A549 (cell line): ENCODE results near the gene CHRM5. TPM values are rescaled to one million over a fixed set of nuclear protein-coding genes. Genes with fewer than 3 reads are reported as not detected.

Experiments
- ATAC-seq, 2 experiments: fragments of 200-7000 bp in 1 of 2; fragments of >200 bp in 1 of 2; cut with Nextera tagmentation in 1 of 2; cut with Tn5 transposase in 1 of 2; 3 replicates each; pipeline versions ENCODE4 v1.8.0 to v1.9.1; 2018 to 2020; ENCODE audit warnings: mild to moderate bottlenecking in 1 of 2, moderate library complexity in 1 of 2
- CTCF ChIA-PET: fragments of 300-600 bp; sonication (Branson Sonifier 250); formaldehyde crosslinking; extraction: SDS; loops from one replicate; lab custom pipeline; 2021; ENCODE audit warnings: antibody characterized with exemption, inconsistent platforms; lab: Yijun Ruan, JAX
- POLR2A ChIA-PET: fragments of 350-600 bp; formaldehyde crosslinking; extraction: SDS; loops from one replicate; lab custom pipeline; 2021; ENCODE audit warnings: antibody characterized with exemption, inconsistent platforms; lab: Yijun Ruan, JAX
- DNase-seq, 2 experiments: peaks; one replicate each; pipeline versions ENCODE4 v3.0.0 to v3.0.0-alpha.2; 2011 to 2016; ENCODE audit warnings: low read depth in 1 of 2, low spot score in 1 of 2
- FAIRE-seq: peaks from 2 replicates; lab custom pipeline; 2011; peaks lifted over from hg19 to GRCh38; lab: Jason Lieb, UNC
- H3K27ac ChIP-seq, 2 experiments: fragments of >200 bp; sonication (Bioruptor Twin); formaldehyde crosslinking; 3 replicates each; pipeline ENCODE4 v1.5.1; 2016 to 2017
- H3K4me1 ChIP-seq: fragments of >200 bp; sonication (Bioruptor Twin); formaldehyde crosslinking; 3 replicates; pipeline ENCODE4 v1.6.1; 2016
- H3K4me2 ChIP-seq: fragments of >200 bp; sonication (Bioruptor Twin); formaldehyde crosslinking; 3 replicates; pipeline ENCODE4 v1.6.1; 2016
- H3K4me3 ChIP-seq: fragments of >200 bp; sonication (Bioruptor Twin); formaldehyde crosslinking; 3 replicates; pipeline ENCODE4 v1.5.1; 2016
- H3K9me3 ChIP-seq: fragments of >200 bp; sonication (Bioruptor Twin); formaldehyde crosslinking; 3 replicates; pipeline ENCODE4 v1.6.1; 2016
- BHLHE40 ChIP-seq: IDR thresholded peaks from 2 replicates; pipeline ENCODE4 v1.6.1; 2012; ENCODE audit warnings: low read depth, low read length, inconsistent platforms
- CEBPB ChIP-seq, 2 experiments: fragments of >200 bp in 1 of 2; sonication (Bioruptor Twin) in 1 of 2; formaldehyde crosslinking in 1 of 2; IDR thresholded peaks; 2 replicates each; pipeline ENCODE4 v1.6.1; 2012 to 2016
- E2F6 ChIP-seq: IDR thresholded peaks from 2 replicates; pipeline ENCODE4 v1.6.1; 2012; ENCODE audit warnings: low read depth, borderline replicate concordance
- EHF ChIP-seq: fragments of 250-450 bp; sonication (Bioruptor Pico); IDR thresholded peaks from 2 replicates; pipeline ENCODE4 v1.5.0; 2020; ENCODE audit warnings: mild to moderate bottlenecking
- EP300 ChIP-seq, 2 experiments: fragments of >200 bp; sonication (Bioruptor Twin); formaldehyde crosslinking; IDR thresholded peaks; 2 replicates in 1 of 2; 3 replicates in 1 of 2; pipeline ENCODE4 v1.6.1; 2016 to 2017
- ESRRA ChIP-seq: fragments of 150-350 bp; IDR thresholded peaks from 2 replicates; pipeline ENCODE4 v1.6.1; 2014; ENCODE audit warnings: mild to moderate bottlenecking, low read length, borderline replicate concordance
- FOXS1 ChIP-seq: fragments of 250-450 bp; sonication (Bioruptor Pico); IDR thresholded peaks from 2 replicates; pipeline ENCODE4 v1.5.0; 2020; ENCODE audit warnings: mild to moderate bottlenecking, moderate library complexity
- GATA3 ChIP-seq: IDR thresholded peaks from 2 replicates; pipeline ENCODE4 v1.6.1; 2012; ENCODE audit warnings: borderline replicate concordance
- HES2 ChIP-seq: fragments of >200 bp; sonication (Bioruptor Twin); formaldehyde crosslinking; IDR thresholded peaks from 2 replicates; pipeline ENCODE4 v1.6.1; 2016
- HEYL ChIP-seq: fragments of 250-450 bp; sonication (Bioruptor Pico); IDR thresholded peaks from 2 replicates; pipeline ENCODE4 v1.8.0; 2021; ENCODE audit warnings: mild to moderate bottlenecking, moderate library complexity
- JUNB ChIP-seq: fragments of >200 bp; sonication (Bioruptor Twin); formaldehyde crosslinking; IDR thresholded peaks from 2 replicates; pipeline ENCODE4 v1.6.1; 2016
- MAFK ChIP-seq: fragments of 450-650 bp; IDR thresholded peaks from 2 replicates; pipeline ENCODE4 v1.6.1; 2014; ENCODE audit not compliant: partially characterized antibody
- NPAS2 ChIP-seq: fragments of 250-450 bp; sonication (Bioruptor Pico); IDR thresholded peaks from 2 replicates; pipeline ENCODE4 v1.8.0; 2022; ENCODE audit warnings: mild to moderate bottlenecking, moderate library complexity, borderline replicate concordance
- PHF8 ChIP-seq: fragments of 200-600 bp; sonication (generic); IDR thresholded peaks from 2 replicates; pipeline ENCODE4 v1.6.1; 2016; ENCODE audit warnings: low read depth, mild to moderate bottlenecking, antibody characterized with exemption, moderate library complexity, borderline replicate concordance
- POLR2A ChIP-seq: IDR thresholded peaks from 2 replicates; pipeline ENCODE4 v1.6.1; 2012; ENCODE audit warnings: mild to moderate bottlenecking, low read length
- POLR2AphosphoS2 ChIP-seq: conservative IDR thresholded peaks from 2 replicates; pipeline ENCODE4 v1.6.1; 2012; ENCODE audit warnings: low read length, improper control_type of control experiment, inconsistent platforms
- RARB ChIP-seq: fragments of 250-450 bp; sonication (Bioruptor Pico); IDR thresholded peaks from 2 replicates; pipeline ENCODE4 v1.8.0; 2021; ENCODE audit warnings: mild to moderate bottlenecking, moderate library complexity
- REST ChIP-seq: fragments of 200-600 bp; sonication (generic); IDR thresholded peaks from 2 replicates; pipeline ENCODE4 v1.6.1; 2016; ENCODE audit warnings: antibody characterized with exemption, mild to moderate bottlenecking, moderate library complexity
- RFX5 ChIP-seq: fragments of 450-650 bp; IDR thresholded peaks from 2 replicates; pipeline ENCODE4 v1.7.1; 2014; ENCODE audit warnings: antibody characterized with exemption, mild to moderate bottlenecking, moderate library complexity
- SREBF2 ChIP-seq: fragments of 450-650 bp; IDR thresholded peaks from 2 replicates; pipeline ENCODE4 v1.6.1; 2014; ENCODE audit warnings: mild to moderate bottlenecking, moderate library complexity
- TFCP2L1 ChIP-seq: fragments of 250-450 bp; sonication (Bioruptor Pico); IDR thresholded peaks from 2 replicates; pipeline ENCODE4 v1.5.0; 2021; ENCODE audit warnings: mild to moderate bottlenecking
- ZNF302 ChIP-seq: fragments of 250-450 bp; sonication (Bioruptor Pico); IDR thresholded peaks from 2 replicates; pipeline ENCODE4 v1.9.0; 2021; ENCODE audit warnings: inconsistent platforms, mild to moderate bottlenecking, moderate library complexity
- WGBS: methylation state at CpG from one replicate; pipeline ENCODE4 v1.1.6; 2017; ENCODE audit errors: missing lambda C conversion rate; 5-methylcytosine and 5-hydroxymethylcytosine counted together
- polyA plus RNA-seq, 4 experiments: library from polyadenylated mRNA; depleted of rRNA in 3 of 4; stranded (reverse); fragments of >200 nt; fragmentation: RNase III in 1 of 4; extraction: RNeasy Plus Mini Kit Qiagen cat#74134 plus additional on column Dnase treatment in 1 of 4; gene quantifications; 2 replicates in 3 of 4; 3 replicates in 1 of 4; pipeline ENCODE4 v1.2.3, GENCODE V29; 2011 to 2017

Gene CHRM5
- polyA plus RNA-seq, 2 of the 4 experiments (the other 2 are of a cell fraction): not detected

- no peak overlapping the region for H3K4me2 ChIP-seq
- WGBS: 52% methylated on average over 6 of the region's 6 CpGs
- no peak for TF ChIP-seq HEYL (CRISPR knock-in tag)
- no peak for TF ChIP-seq HES2
- TF ChIP-seq RARB (CRISPR knock-in tag): no peak
- no peak for TF ChIP-seq JUNB
- TF ChIP-seq EP300 (IDR thresholded peaks at IDR 0.05): no peak
- no peak for TF ChIP-seq E2F6
- TF ChIP-seq CEBPB (IDR thresholded peaks at IDR 0.05): no peak
- TF ChIP-seq PHF8: no peak
- TF ChIP-seq EHF (CRISPR knock-in tag): no peak
- TF ChIP-seq POLR2A: no peak
- no peak for TF ChIP-seq RFX5
- TF ChIP-seq ZNF302 (CRISPR knock-in tag): no peak
- no peak for TF ChIP-seq MAFK
- ChIA-PET POLR2A (interaction anchor here (1.2 to 3.0 kb wide), 2 partner anchors 10 to 98 kb away, joined by 4 to 35 read pairs; partner anchors contain the start of genes EMC7, KATNBL1 and PGBD4), CTCF (interaction anchor here (0.8 to 11.3 kb wide), 7 partner anchors 10 to 249 kb away, joined by 3 to 223 read pairs (median 4); partner anchors contain the start of genes EMC7, KATNBL1 and PGBD4)
- FAIRE-seq (no peak), DNase-seq (no peak), ATAC-seq (peak in 1 of 2 experiments; percentile 14; a peak in 1 of 6 replicates)
- H3K4me3 ChIP-seq: no peak overlapping the region
- H3K9me3 ChIP-seq: no peaks in the 10 kb centered on the region
- no peaks in the 10 kb centered on the region for H3K4me1 ChIP-seq
- H3K27ac ChIP-seq: no peak overlapping the region
These were observed 143.2 kb downstream of the CHRM5 start for GRCh38 chr15:34111488-34111887.

GRCh38 chr15:34114215-34114614 is 145.9 kb downstream of the CHRM5 start:
- POLR2A ChIA-PET: interaction anchor here (0.7 kb wide), 1 partner anchor 95 kb away, joined by 3 read pairs; no protein-coding TSS in a partner anchor
- CTCF ChIA-PET: interaction anchor here (0.6 to 11.3 kb wide), 5 partner anchors 11 to 253 kb away, joined by 3 to 223 read pairs (median 3); partner anchors contain the start of genes EMC4, KATNBL1 and LPCAT4
- WGBS: 46% methylated on average over 2 of the region's 2 CpGs

More at GRCh38 chr15:34114215-34114614, 145.9 kb downstream of the CHRM5 start:
- FAIRE-seq (no peak), ATAC-seq (no peak)
- no peak overlapping the region for H3K27ac ChIP-seq
- no peaks in the 10 kb centered on the region for H3K9me3 ChIP-seq
- H3K4me1 ChIP-seq: no peaks in the 10 kb centered on the region
- TF ChIP-seq NPAS2 (no peak), FOXS1 (no peak), SREBF2 (no peak), GATA3 (no peak), RARB (CRISPR knock-in tag) (no peak), BHLHE40 (no peak), TFCP2L1 (CRISPR knock-in tag) (no peak), POLR2AphosphoS2 (no peak), ESRRA (no peak), REST (no peak)
- TF ChIP-seq, all 56 proteins: peak for 0
- DNase-seq: no peak
- H3K4me3 ChIP-seq: no peak overlapping the region
- no peak overlapping the region for H3K4me2 ChIP-seq
